NCI-H1048 (cell line): ENCODE results near the gene RDH12.
"Not testable (repeated sequence)": the region's sequence is repeated elsewhere in the genome, so short reads cannot be mapped to it uniquely, and the experiment has no call there.

Experiments
- DNase-seq: peaks from one replicate; lab custom pipeline; 2025; lab: John Stamatoyannopoulos, UW

Gene RDH12

GRCh38 chr14:67705211-67705610 is 3.5 kb downstream of the RDH12 start:
- no peak for DNase-seq

DNA sequence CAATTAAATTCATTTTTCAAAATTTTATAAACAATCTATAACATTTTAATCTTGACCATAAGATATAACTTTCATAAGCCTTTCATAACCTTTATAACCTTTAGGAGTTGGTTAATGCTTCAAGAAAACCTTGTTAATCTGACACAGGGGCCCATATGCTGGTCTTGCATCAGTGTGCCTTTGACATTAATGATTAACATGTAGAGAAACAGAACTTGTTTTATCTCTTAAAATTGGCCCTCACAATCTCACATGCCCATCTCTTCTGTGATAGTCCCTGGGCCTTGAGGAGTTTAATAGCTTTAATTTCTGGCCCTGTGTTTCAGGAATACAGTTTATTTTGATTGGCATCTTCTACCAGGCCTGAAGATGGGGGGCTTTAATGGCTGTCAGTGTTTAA is 7.7 kb downstream of the RDH12 start:
- not testable (repeated sequence) for DNase-seq

DNA sequence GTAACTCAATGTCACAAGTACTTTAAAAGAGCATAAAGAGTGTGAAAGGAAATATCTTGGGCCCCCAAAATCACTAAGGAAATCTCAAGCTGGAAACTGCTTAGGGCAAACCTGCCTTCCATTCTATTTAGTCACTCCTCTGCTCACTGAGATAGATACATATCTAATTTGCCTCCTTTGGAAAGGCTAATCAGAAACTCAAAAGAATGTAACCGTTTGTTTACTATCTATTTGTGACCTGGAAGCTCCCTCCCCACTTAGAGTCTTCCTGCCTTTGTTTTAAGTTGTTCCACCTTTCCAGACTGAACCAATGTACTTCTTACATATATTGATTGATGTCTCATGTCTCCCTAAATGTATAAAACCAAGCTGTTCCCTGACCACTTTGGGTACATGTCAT is 8.1 kb downstream of the RDH12 start:
- DNase-seq, result not testable (repeated sequence)

- DNase-seq, result no peak
Observed at GRCh38 chr14:67710209-67710608, 8.5 kb downstream of the RDH12 start.

DNA sequence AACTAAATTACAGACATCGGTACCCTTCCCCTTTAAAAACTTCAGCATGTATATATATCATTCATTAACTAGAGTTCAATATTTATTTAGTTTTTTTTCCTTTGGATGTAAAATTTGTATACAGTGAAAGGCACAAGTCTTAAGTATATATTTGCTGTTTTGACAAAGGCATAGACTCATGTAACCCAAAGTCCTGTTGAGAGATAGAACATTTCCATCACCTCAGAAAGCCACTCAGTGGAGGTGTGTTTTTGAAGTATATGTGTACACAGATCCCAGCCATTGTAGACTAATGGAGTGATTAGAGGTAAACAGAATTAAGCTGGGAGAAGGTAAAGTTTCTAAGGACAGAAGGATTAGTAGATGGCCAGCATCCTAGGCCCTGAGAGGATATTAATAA is 15.4 kb downstream of the RDH12 start:
- DNase-seq, result no peak

GRCh38 chr14:67718265-67718664 is 16.6 kb downstream of the RDH12 start:
- no peak for DNase-seq

DNA sequence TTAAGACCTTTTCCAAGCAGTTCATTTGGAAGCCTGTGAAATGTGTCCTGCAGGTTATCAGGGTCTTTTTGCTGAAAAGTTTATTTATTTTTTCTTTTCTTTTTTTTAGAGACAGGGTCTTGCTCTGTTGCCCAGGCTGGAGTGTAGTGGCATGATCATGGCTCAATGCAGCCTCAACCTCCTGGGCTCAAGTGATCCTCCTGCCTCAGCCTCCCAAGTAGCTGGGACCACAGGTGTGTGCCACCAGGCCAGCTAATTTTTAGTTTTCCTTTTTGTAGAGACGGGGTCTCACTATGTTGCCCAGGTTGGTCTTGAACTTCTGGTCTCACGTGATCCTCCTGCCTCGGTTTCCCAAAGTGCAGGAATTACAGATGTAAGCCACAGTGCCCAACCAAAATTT is 17.7 kb downstream of the RDH12 start:
- DNase-seq, result not testable (repeated sequence)

DNA sequence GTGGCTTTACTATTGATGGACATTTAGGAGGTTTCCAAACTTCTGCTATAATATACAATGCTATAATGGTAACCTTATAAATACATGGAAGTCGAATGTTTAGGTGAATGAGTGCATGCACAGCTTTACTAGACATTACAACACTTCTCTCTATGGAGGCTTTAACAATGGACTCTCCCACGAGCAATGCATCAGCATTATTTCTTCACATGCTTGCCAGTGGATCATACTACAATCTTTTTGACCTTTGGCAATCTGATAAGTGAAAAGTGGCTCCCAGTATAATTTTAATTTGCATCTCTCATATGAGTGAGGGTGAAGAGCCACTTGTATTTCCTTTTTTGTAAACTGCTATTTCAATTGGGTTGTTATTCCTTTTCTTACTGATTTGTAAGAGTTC is 18.2 kb downstream of the RDH12 start:
- no peak for DNase-seq

GRCh38 chr14:67721875-67722274 is 20.2 kb downstream of the RDH12 start:
- no peak for DNase-seq

GRCh38 chr14:67722293-67722692 is 20.6 kb downstream of the RDH12 start:
- DNase-seq, result no peak

GRCh38 chr14:67725171-67725570 is 23.5 kb downstream of the RDH12 start:
- no peak for DNase-seq

DNA sequence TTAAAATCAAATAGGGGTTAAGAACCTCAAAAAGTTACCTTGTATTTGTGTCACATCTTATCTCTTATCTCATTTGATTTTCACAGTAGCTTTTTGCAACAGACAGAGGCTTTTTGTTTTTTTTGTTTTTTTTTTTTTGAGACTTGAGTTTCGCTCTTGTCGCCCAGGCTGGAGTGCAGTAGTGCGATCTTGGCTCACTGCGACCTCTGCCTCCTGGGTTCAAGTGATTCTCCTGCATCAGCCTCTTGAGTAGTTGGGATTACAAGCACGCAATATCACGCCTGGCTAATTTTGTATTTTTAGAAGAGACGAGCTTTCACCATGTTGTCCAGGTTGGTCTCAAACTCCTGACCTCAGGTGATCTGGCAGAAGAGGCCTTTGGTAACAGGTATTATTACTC is 25.7 kb downstream of the RDH12 start:
- no peak for DNase-seq

DNA sequence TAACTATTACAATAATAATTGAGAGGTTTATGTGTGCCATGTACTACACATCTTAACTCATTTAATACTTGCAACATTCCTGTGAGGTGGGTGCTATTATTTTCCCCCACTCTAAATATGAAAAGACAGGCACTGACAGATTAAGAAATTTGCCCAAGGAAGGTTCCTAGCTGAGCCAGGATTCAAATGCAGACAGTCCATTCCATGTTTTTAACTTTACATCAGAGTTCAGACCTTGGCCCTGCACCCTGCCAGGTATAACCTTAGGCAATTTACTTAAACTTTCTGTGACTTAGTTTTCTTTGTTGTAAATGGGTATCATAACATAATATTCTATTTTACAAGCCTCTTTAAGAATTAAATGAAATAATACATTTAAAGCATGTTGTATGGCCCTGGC is 26.6 kb downstream of the RDH12 start:
- no peak for DNase-seq

DNA sequence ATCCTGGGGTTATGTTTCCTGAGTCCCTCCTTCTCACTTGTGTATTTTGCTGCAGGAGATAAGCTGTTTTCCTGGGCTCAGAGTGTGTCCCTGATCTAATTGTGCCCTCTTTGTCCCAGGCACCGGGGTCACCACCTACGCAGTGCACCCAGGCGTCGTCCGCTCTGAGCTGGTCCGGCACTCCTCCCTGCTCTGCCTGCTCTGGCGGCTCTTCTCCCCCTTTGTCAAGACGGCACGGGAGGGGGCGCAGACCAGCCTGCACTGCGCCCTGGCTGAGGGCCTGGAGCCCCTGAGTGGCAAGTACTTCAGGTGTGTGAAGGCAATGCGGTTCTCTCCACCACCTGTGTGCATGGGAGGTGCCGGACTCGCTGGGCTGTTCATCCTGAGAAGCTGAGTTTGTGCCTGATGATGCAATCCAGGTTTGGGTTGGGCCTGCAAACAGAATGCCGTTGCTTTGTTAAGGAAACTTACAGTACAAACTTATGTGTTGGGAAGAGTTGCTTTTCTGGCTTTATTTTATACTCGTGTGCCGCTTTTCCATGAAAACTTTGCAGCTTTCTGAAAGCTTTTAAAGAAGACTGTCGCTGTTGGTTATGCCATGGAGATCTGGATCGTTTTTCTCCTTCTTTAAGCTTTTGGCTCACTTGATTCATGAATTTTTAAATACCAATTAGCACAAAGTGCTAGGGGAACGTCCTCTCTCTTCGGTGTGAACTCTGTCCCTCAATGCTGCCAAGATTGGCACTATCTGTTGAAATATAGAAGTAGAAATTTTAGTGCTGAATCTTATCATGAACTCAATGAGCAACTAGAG is 27.6 kb downstream of the RDH12 start:
- DNase-seq, result no peak

DNA sequence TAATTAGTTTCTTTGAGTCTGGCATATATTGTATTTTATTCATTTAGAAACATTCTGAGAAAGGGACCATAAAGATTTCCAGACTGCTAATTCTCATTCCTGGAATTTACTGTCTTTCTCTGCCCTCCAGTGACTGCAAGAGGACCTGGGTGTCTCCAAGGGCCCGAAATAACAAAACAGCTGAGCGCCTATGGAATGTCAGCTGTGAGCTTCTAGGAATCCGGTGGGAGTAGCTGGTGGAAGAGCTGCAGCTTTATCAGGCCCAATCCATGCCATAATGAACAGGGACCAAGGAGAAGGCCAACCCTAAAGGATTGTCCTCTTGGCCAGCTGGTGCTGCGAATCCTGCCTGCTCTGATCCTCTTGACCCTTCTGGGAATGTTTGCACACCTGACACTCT is 31.9 kb downstream of the RDH12 start:
- DNase-seq, result no peak

DNA sequence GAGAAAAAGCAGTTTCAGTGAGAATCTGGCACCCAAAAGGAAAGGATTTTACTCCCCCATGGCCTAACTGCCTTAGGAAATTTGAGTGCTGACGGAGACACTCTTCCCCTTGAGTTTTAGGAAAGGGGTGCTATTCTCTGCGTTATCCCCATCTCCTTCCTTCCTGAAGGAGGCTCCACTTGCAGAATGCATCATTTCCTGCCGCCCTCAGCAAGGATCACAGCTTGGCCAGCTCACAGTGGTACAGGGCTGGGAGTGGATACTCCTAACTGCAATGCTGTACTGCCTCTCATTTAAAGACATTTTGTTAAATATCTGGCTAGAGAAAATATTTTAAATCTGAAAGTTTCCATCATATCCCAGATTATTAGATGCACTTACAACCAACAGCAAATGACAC is 33.0 kb downstream of the RDH12 start:
- DNase-seq, result no peak

DNA sequence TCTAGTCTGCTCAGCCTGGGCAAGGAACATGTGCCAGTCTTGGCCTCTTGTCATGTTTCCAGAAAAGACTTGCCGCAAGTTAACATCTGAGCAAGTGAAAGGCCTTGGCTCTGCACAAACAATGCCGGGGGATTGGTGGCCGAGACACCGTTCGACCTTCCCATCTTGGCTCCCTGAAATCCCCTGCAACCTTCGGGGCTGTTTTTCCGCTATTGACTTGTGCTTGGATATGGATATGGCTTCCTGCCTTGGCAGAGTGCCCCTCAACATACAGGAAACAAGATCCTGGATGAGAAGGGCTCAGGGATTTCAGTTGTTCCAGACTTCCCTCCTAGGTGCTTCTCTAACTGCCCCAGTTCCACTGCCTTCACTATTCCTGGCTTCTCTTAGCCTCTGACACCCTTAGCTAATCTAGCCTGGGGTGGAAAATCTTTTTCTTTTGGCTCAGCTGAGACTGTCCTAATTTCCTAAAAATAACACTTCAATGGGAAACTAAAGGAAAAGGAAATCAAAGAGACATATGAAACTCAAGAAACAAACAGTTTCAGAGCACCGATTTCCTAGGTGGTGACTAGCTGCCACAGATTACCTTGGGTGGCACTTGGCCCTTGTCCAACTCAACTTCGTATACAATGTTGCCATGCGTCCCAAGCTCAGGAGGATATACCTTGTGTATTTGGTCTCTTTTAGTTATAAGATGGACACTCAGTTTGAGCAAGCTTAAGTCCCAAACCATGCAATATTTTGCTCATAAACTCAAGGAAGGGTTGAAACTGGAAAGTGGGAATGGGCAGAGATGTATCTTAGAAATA is 33.9 kb downstream of the RDH12 start:
- DNase-seq, result no peak

GRCh38 chr14:67736771-67737170 is 35.1 kb downstream of the RDH12 start:
- DNase-seq, result no peak

- DNase-seq, result no peak
Observed at GRCh38 chr14:67738740-67739504, 37.2 kb downstream of the RDH12 start.

DNA sequence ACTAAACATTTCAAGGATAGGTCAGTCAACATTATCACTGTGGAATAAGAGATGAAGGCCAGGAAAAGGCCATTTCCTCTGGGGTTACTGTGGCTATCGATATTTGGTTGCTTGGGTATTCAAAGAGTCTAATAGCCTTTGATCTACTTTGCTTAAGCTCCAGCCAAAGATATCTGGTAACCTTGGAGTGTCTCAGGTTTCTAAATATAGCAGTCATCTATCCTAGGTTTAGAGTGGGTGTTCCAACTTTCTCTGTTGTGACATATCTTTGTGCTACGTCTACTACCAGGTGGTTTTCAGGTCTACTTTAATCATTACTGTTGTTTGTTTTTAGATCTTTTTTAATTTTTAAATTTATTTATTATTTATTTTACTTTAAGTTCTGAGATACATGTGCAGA is 42.4 kb downstream of the RDH12 start:
- no peak for DNase-seq

DNA sequence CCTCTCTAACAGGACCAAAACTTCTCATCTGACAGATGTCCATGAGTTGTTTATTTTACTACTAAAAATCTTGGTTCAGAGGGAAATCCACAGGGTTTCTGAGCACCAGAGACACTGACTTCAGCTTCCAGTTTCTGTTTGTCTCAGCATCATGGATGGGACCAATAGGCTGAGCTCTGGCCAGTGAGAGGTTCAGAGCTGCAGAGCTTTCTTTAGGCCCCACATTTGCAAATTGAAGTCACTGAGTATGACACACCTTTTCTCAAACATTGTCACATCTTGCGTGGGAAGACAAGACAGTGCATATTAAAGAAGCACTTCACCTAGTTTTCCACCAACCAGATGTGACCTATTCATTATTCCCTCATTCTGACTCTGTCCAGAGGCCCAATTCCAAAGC is 45.2 kb downstream of the RDH12 start:
- no peak for DNase-seq

DNA sequence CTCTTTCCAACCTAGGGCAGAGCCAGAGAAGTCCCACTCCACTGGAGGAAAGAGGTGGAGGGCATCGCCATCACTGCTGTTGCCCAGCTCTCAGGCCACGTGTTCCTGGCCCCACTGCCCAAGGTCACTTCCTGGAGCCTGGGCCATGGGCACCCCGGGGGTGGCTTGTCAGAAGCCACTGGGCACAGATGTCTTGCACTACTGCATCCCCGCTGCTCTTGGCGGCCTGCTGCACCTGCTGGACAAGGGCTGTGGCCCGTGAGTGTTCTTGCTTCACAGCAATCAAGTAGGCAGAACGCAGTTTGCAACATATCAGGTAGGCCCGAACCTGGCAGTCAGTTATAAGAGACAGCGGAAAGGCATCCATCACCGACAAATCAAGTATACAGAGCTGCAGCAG is 46.6 kb downstream of the RDH12 start:
- DNase-seq, result no peak
